ENCODE measurements around the gene CRY2.

- TF ChIP-seq POLR2A (IDR thresholded peaks at IDR 0.05; ENCODE audit: low read depth, low read length) (no peak), NRF1 (conservative IDR thresholded peaks at IDR 0.05; ENCODE audit: low read depth, low read length) (no peak), FOS (IDR thresholded peaks at IDR 0.05; ENCODE audit: borderline replicate concordance, extremely low read depth, insufficient read length) (no peak), MXI1 (IDR thresholded peaks at IDR 0.05; ENCODE audit: low read depth, low read length) (no peak), CTCF (IDR thresholded peaks at IDR 0.05 in 2 of 3, conservative IDR thresholded peaks at IDR 0.05 in 1 of 3; ENCODE audit: control insufficient read depth in 2 of 3, extremely low read depth in 1 of 3, insufficient read depth in 1 of 3, low read depth in 3 of 3, low read length in 3 of 3) (no peak)
Measured at GRCh38 chr11:45918962-45919675, 71.8 kb downstream of the CRY2 start.

Data from GM12878 (cell line).